PC-3 (cell line): ENCODE data around the gene STX8. TPM values are rescaled to one million over a fixed set of nuclear protein-coding genes. Genes with fewer than 3 reads are reported as not detected.

Experiments used
- total RNA-seq: library from RNA; depleted of rRNA; stranded (reverse); fragments of >200 nt; gene quantifications from 2 replicates; pipeline ENCODE4 v1.2.3, GENCODE V29; 2014; rRNA removed

STX8 gene
- total RNA-seq, 1 experiment from 2014 or later = 57.4 TPM

Other genes with a start within 250 kb of the STX8 start
- 0.47 TPM in 1 of 2 replicates, not detected in the other for gene CFAP52, start 822 bp upstream of the STX8 start, total RNA-seq
- 8.1 and 10.0 TPM in 2 replicates for gene USP43, start 69.7 kb upstream of the STX8 start, total RNA-seq
- gene DHRS7C, start 215.8 kb upstream of the STX8 start, total RNA-seq = not detected in 2 replicates
- not detected in 2 replicates for gene GSG1L2, start 246.3 kb upstream of the STX8 start, total RNA-seq